Measurements from ENCODE around the gene PIK3R2. TPM values are rescaled to one million over a fixed set of nuclear protein-coding genes. Genes with fewer than 3 reads are reported as not detected.

Gene PIK3R2
- total and polyA plus RNA-seq, 2 of the 8 experiments (the other 6 are each of a cell fraction or from before 2014, with no cell fraction given), result 21.7 to 57.1 TPM

GRCh38 chr19:18193388-18194180, 40.6 kb downstream of the PIK3R2 start (continued):
- no peak for TF ChIP-seq TEAD4 (IDR thresholded peaks at IDR 0.05; ENCODE audit: low read depth, low read length)
